ENCODE data around the gene DNAAF6.

- TF ChIP-seq ZFP37 (tag by site-specific recombination; IDR thresholded peaks at IDR 0.05) (no peak), AEBP2 (tag by site-specific recombination; IDR thresholded peaks at IDR 0.05; ENCODE audit: borderline replicate concordance) (no peak)
Observed at GRCh38 chrX:107227780-107228485, 21.5 kb downstream of the DNAAF6 start.
